HEK293 (cell line): ENCODE measurements around the gene MYLK4.

Experiments used
- CTCF ChIA-PET: fragments of 350-600 bp; formaldehyde crosslinking; extraction: SDS; loops from one replicate; lab custom pipeline; 2021; ENCODE audit warnings: antibody characterized with exemption; lab: Yijun Ruan, JAX
- POLR2A ChIA-PET: fragments of 300-600 bp; formaldehyde crosslinking; extraction: SDS; loops from one replicate; lab custom pipeline; 2020; ENCODE audit warnings: antibody characterized with exemption, inconsistent platforms; lab: Yijun Ruan, JAX
- H3K27ac ChIP-seq: fragments of 200-500 bp; sonication (Bioruptor generic); 2 replicates; pipeline ENCODE4 v1.5.1; 2014; ENCODE audit warnings: low read depth, low read length, control low read depth, inconsistent platforms; ENCODE audit errors: extremely low read depth
- H3K36me3 ChIP-seq, 2 experiments: fragments of 200-500 bp in 1 of 2; sonication (Bioruptor generic) in 1 of 2; 1 replicate in 1 of 2; 2 replicates in 1 of 2; pipeline ENCODE4 v1.5.1; 2014 to 2017; ENCODE audit warnings: inconsistent platforms in 2 of 2, low read length in 2 of 2; ENCODE audit not compliant: control insufficient read depth in 2 of 2, insufficient read depth in 1 of 2
- H3K4me1 ChIP-seq: fragments of 200-500 bp; sonication (Bioruptor generic); 2 replicates; pipeline ENCODE4 v1.5.1; 2014; ENCODE audit warnings: mild to moderate bottlenecking, low read length, inconsistent platforms; ENCODE audit not compliant: control insufficient read depth, insufficient read depth
- H3K4me3 ChIP-seq: 2 replicates; pipeline ENCODE4 v1.5.1; 2011; ENCODE audit warnings: low read depth, mild to moderate bottlenecking, control low read depth, low read length, moderate library complexity
- H3K9me3 ChIP-seq: fragments of 200-500 bp; sonication (Bioruptor generic); 2 replicates; pipeline ENCODE4 v1.5.1; 2014; ENCODE audit warnings: low read depth, low read length, inconsistent platforms; ENCODE audit not compliant: control insufficient read depth, insufficient read depth
- PBX3 ChIP-seq: sonication (generic); formaldehyde crosslinking; IDR thresholded peaks from 2 replicates; pipeline ENCODE4 v1.8.1; 2022; ENCODE audit warnings: mild to moderate bottlenecking, moderate library complexity, missing genetic modification reagents
- SCRT2 ChIP-seq: fragments of 450-650 bp; formaldehyde crosslinking; IDR thresholded peaks from 2 replicates; pipeline ENCODE4 v1.5.1; 2016; ENCODE audit warnings: missing biosample characterization, missing genetic modification characterization
- ZBTB10 ChIP-seq: fragments of 450-650 bp; formaldehyde crosslinking; IDR thresholded peaks from 2 replicates; pipeline ENCODE4 v1.5.1; 2016; ENCODE audit warnings: missing biosample characterization, missing genetic modification characterization
- ZFP41 ChIP-seq: fragments of 450-650 bp; formaldehyde crosslinking; IDR thresholded peaks from 2 replicates; pipeline ENCODE4 v1.5.1; 2016; ENCODE audit warnings: missing biosample characterization, missing genetic modification characterization, borderline replicate concordance
- ZNF112 ChIP-seq: fragments of 450-650 bp; formaldehyde crosslinking; IDR thresholded peaks from 2 replicates; pipeline ENCODE4 v1.5.0; 2017; ENCODE audit warnings: missing biosample characterization, missing genetic modification characterization
- ZNF366 ChIP-seq: fragments of 450-650 bp; formaldehyde crosslinking; conservative IDR thresholded peaks from 2 replicates; pipeline ENCODE4 v1.5.1; 2016; ENCODE audit warnings: missing biosample characterization, missing genetic modification characterization
- ZNF391 ChIP-seq: fragments of 450-650 bp; formaldehyde crosslinking; IDR thresholded peaks from 2 replicates; pipeline ENCODE4 v1.5.1; 2016; ENCODE audit warnings: low read depth, missing biosample characterization, missing genetic modification characterization, borderline replicate concordance
- ZNF416 ChIP-seq: fragments of 450-650 bp; formaldehyde crosslinking; IDR thresholded peaks from 2 replicates; pipeline ENCODE4 v1.5.1; 2016; ENCODE audit warnings: missing biosample characterization, missing genetic modification characterization
- ZNF473 ChIP-seq: fragments of 450-650 bp; formaldehyde crosslinking; IDR thresholded peaks from 2 replicates; pipeline ENCODE4 v1.5.1; 2017; ENCODE audit warnings: missing biosample characterization, missing genetic modification characterization
- ZNF510 ChIP-seq: fragments of 450-650 bp; formaldehyde crosslinking; IDR thresholded peaks from 2 replicates; pipeline ENCODE4 v1.5.1; 2018; ENCODE audit warnings: mild to moderate bottlenecking, missing genetic modification characterization, missing biosample characterization; ENCODE audit not compliant: insufficient replicate concordance
- ZNF664 ChIP-seq: fragments of 450-650 bp; formaldehyde crosslinking; IDR thresholded peaks from 2 replicates; pipeline ENCODE4 v1.5.1; 2016; ENCODE audit warnings: missing biosample characterization, missing genetic modification characterization
- ZNF830 ChIP-seq: fragments of 450-650 bp; IDR thresholded peaks from 2 replicates; pipeline ENCODE4 v1.5.0; 2018; ENCODE audit warnings: missing biosample characterization, missing genetic modification characterization, low read depth, mild to moderate bottlenecking, moderate library complexity
- TF ChIP-seq, protein P1 (sequence below): fragments of 450-650 bp; formaldehyde crosslinking; IDR thresholded peaks from 2 replicates; pipeline ENCODE4 v1.5.1; 2016; ENCODE audit warnings: missing biosample characterization, missing genetic modification characterization
- TF ChIP-seq, protein P2 (sequence below): fragments of 450-650 bp; formaldehyde crosslinking; IDR thresholded peaks from 2 replicates; pipeline ENCODE4 v1.5.1; 2016; ENCODE audit warnings: missing biosample characterization, missing genetic modification characterization

MYLK4 gene

DNA sequence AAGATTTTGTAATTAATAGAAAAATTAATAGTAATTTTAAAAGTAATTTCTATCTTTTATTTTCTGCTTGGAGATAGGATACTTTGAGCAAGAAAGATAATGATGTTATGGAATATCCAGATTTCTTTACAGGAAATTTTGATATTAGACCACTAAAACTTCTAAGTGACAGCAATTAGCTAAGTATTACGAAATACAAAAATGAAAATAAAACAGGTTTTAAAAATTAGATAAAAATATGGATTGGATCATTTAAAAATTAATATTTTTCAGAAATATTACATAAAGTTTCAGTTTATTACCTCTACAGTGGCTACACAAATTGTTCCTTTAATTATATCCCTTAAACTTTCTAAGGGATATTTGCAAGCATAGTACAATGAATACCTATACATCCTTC lies 4.2 kb upstream of the MYLK4 start:
- no peaks in the 10 kb centered on the region for H3K36me3 ChIP-seq
- no peak overlapping the region for H3K27ac ChIP-seq
- TF ChIP-seq, protein P1, sequence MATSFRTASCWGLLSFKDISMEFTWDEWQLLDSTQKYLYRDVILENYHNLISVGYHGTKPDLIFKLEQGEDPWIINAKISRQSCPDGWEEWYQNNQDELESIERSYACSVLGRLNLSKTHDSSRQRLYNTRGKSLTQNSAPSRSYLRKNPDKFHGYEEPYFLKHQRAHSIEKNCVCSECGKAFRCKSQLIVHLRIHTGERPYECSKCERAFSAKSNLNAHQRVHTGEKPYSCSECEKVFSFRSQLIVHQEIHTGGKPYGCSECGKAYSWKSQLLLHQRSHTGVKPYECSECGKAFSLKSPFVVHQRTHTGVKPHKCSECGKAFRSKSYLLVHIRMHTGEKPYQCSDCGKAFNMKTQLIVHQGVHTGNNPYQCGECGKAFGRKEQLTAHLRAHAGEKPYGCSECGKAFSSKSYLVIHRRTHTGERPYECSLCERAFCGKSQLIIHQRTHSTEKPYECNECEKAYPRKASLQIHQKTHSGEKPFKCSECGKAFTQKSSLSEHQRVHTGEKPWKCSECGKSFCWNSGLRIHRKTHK: 0 out of 2 replicates have a peak, but pooled peaks have one; percentile 55
- no peak for TF ChIP-seq SCRT2 (tag by site-specific recombination)
- TF ChIP-seq, all 188 proteins: peak for 1
- Histone ChIP-seq H3K4me3 (no peak overlapping the region), H3K9me3 (no peaks in the 10 kb centered on the region), H3K4me1 (peaks cover 4% of the 10 kb centered on the region; the same call in 1 of the 2 replicates)
- ChIA-PET CTCF (interaction anchor here (0.6 to 9.5 kb wide), 5 partner anchors 14 to 198 kb away, joined by 3 to 212 read pairs (median 3); no protein-coding TSS in a partner anchor), POLR2A (no interaction called here)

DNA sequence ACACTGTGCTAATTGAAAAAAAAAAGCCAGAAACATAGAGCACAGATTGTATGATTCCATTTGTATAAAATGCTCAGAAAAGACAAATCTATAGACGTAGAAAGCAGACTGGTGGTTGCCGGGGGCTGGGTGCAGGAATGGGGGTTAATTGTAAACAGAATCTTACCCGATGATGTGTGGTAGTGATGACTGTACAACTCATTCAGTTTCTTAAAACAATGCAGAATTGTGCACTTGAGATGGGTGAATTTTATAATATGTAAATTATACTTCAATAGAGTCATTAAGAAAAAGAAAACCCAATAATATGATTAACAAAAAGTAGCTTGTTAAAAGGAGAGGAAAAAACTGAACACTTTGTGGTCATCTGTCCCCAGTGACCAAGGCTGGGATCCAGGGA lies 3.7 kb upstream of the MYLK4 start:
- H3K4me3 ChIP-seq: no peak overlapping the region
- POLR2A ChIA-PET: no interaction called here
- TF ChIP-seq ZNF830 (tag by site-specific recombination) (no peak), ZBTB10 (tag by site-specific recombination) (no peak), ZNF366 (tag by site-specific recombination) (no peak), ZNF473 (no peak), ZNF510 (tag by site-specific recombination) (no peak), ZNF391 (tag by site-specific recombination) (no peak), ZNF416 (tag by site-specific recombination) (no peak), ZNF112 (tag by site-specific recombination) (no peak), PBX3 (CRISPR knock-in tag) (no peak), ZNF664 (tag by site-specific recombination) (no peak), ZFP41 (tag by site-specific recombination) (no peak)
- TF ChIP-seq, protein P2, sequence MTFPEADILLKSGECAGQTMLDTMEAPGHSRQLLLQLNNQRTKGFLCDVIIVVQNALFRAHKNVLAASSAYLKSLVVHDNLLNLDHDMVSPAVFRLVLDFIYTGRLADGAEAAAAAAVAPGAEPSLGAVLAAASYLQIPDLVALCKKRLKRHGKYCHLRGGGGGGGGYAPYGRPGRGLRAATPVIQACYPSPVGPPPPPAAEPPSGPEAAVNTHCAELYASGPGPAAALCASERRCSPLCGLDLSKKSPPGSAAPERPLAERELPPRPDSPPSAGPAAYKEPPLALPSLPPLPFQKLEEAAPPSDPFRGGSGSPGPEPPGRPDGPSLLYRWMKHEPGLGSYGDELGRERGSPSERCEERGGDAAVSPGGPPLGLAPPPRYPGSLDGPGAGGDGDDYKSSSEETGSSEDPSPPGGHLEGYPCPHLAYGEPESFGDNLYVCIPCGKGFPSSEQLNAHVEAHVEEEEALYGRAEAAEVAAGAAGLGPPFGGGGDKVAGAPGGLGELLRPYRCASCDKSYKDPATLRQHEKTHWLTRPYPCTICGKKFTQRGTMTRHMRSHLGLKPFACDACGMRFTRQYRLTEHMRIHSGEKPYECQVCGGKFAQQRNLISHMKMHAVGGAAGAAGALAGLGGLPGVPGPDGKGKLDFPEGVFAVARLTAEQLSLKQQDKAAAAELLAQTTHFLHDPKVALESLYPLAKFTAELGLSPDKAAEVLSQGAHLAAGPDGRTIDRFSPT (tag by site-specific recombination): no peak
- no peaks in the 10 kb centered on the region for H3K9me3 ChIP-seq
- no peak overlapping the region for H3K27ac ChIP-seq
- CTCF ChIA-PET: interaction anchor here (0.6 to 9.5 kb wide), 7 partner anchors 12 to 1327 kb away, joined by 3 to 212 read pairs (median 3); no protein-coding TSS in a partner anchor
- no peaks in the 10 kb centered on the region for H3K36me3 ChIP-seq
- H3K4me1 ChIP-seq: peaks cover 4% of the 10 kb centered on the region; the same call in 1 of the 2 replicates
